GM23338 (cell line): ENCODE data around the gene LAGE3. TPM values are rescaled to one million over a fixed set of nuclear protein-coding genes. Genes with fewer than 3 reads are reported as not detected.

ENCODE experiments used
- ATAC-seq: fragments of 200-7000 bp; cut with Tn5 transposase; 3 replicates; pipeline ENCODE4 v1.9.1; 2020
- DNase-seq: peaks from one replicate; pipeline ENCODE4 v3.0.0-alpha.2; 2015; ENCODE audit warnings: low spot score
- H2AFZ ChIP-seq: fragments of 200-600 bp; sonication (generic); 2 replicates; pipeline ENCODE4 v1.8.0; 2016; ENCODE audit warnings: antibody characterized with exemption, mild to moderate bottlenecking, moderate library complexity
- H3F3A ChIP-seq: fragments of 200-600 bp; sonication (generic); replicated peaks from 2 replicates; pipeline ENCODE4 v1.8.0; 2017; ENCODE audit warnings: antibody characterized with exemption, mixed run types, low read depth
- H3K27ac ChIP-seq: fragments of 200-600 bp; sonication (generic); 2 replicates; pipeline ENCODE4 v1.6.1; 2016; ENCODE audit warnings: low read depth
- H3K27me3 ChIP-seq: fragments of 200-600 bp; sonication (generic); 2 replicates; pipeline ENCODE4 v1.8.0; 2016; ENCODE audit warnings: mild to moderate bottlenecking, mixed run types, moderate library complexity; ENCODE audit not compliant: insufficient read depth
- H3K36me3 ChIP-seq: fragments of 200-600 bp; sonication (generic); 2 replicates; pipeline ENCODE4 v1.8.0; 2016; ENCODE audit warnings: mild to moderate bottlenecking; ENCODE audit not compliant: insufficient read depth
- H3K4me1 ChIP-seq: fragments of 200-600 bp; sonication (generic); 2 replicates; pipeline ENCODE4 v1.8.0; 2016; ENCODE audit warnings: mild to moderate bottlenecking, moderate library complexity; ENCODE audit not compliant: insufficient read depth
- H3K4me2 ChIP-seq: fragments of 200-600 bp; sonication (generic); 2 replicates; pipeline ENCODE4 v1.7.1; 2017; ENCODE audit warnings: mixed run types
- H3K4me3 ChIP-seq: fragments of 200-600 bp; sonication (generic); 2 replicates; pipeline ENCODE4 v1.6.1; 2016; ENCODE audit warnings: mixed run types
- H3K79me2 ChIP-seq: fragments of 200-600 bp; sonication (generic); replicated peaks from 2 replicates; pipeline ENCODE4 v1.8.0; 2017; ENCODE audit warnings: mild to moderate bottlenecking; ENCODE audit not compliant: insufficient read depth
- H3K9me2 ChIP-seq: fragments of 200-600 bp; sonication (generic); 2 replicates; pipeline ENCODE4 v1.8.0; 2017; ENCODE audit not compliant: insufficient read depth
- H4K20me1 ChIP-seq: fragments of 200-600 bp; sonication (generic); replicated peaks from 2 replicates; pipeline ENCODE4 v1.8.0; 2017; ENCODE audit warnings: mild to moderate bottlenecking; ENCODE audit not compliant: insufficient read depth
- H3K27ac Mint-ChIP-seq: 2 replicates; pipeline ENCODE4 v1.8.0; 2020; ENCODE audit warnings: inconsistent platforms, mild to moderate bottlenecking, moderate library complexity, mixed read lengths
- H3K27me3 Mint-ChIP-seq: 3 replicates; pipeline ENCODE4 v1.8.0; 2022; ENCODE audit warnings: low read depth, mild to moderate bottlenecking, moderate library complexity, mixed read lengths, inconsistent platforms; ENCODE audit not compliant: insufficient read depth, poor library complexity
- H3K36me3 Mint-ChIP-seq: 3 replicates; pipeline ENCODE4 v1.8.0; 2021; ENCODE audit warnings: low read depth, mild to moderate bottlenecking, inconsistent platforms, moderate library complexity, mixed read lengths
- H3K4me1 Mint-ChIP-seq: 3 replicates; pipeline ENCODE4 v1.8.0; 2020; ENCODE audit warnings: mild to moderate bottlenecking, inconsistent platforms, mixed read lengths
- H3K4me3 Mint-ChIP-seq: 3 replicates; pipeline ENCODE4 v1.8.0; 2021; ENCODE audit warnings: moderate library complexity, mild to moderate bottlenecking, inconsistent platforms, mixed read lengths
- H3K9me3 Mint-ChIP-seq: 3 replicates; pipeline ENCODE4 v1.8.0; 2020; ENCODE audit warnings: moderate library complexity, mild to moderate bottlenecking, inconsistent platforms, mixed read lengths
- CREB1 ChIP-seq: fragments of 250-450 bp; sonication (Bioruptor Pico); IDR thresholded peaks from 2 replicates; pipeline ENCODE4 v1.5.0; 2020; ENCODE audit warnings: low read depth, mild to moderate bottlenecking, moderate library complexity
- CTCF ChIP-seq, 2 experiments: fragments of 200-600 bp in 1 of 2; sonication (generic) in 1 of 2; conservative IDR thresholded peaks; 2 replicates each; pipeline versions ENCODE4 v1.5.1 to v1.6.1; 2016 to 2017; ENCODE audit warnings: antibody characterized with exemption in 2 of 2, low read depth in 2 of 2, mild to moderate bottlenecking in 2 of 2, moderate library complexity in 1 of 2
- ETS1 ChIP-seq: IDR thresholded peaks from 2 replicates; pipeline ENCODE4 v1.6.1; 2016; ENCODE audit warnings: antibody characterized with exemption
- EZH2 ChIP-seq: fragments of 200-600 bp; sonication (generic); IDR thresholded peaks from one replicate; pipeline ENCODE4 v1.8.0; 2017; ENCODE audit warnings: antibody characterized with exemption, mild to moderate bottlenecking, low read depth; ENCODE audit not compliant: unreplicated experiment
- EZH2phosphoT487 ChIP-seq: fragments of 200-600 bp; sonication (generic); IDR thresholded peaks from one replicate; pipeline ENCODE4 v1.8.1; 2018; ENCODE audit warnings: antibody characterized with exemption; ENCODE audit not compliant: unreplicated experiment
- NANOG ChIP-seq: IDR thresholded peaks from 2 replicates; pipeline ENCODE4 v1.6.1; 2016; ENCODE audit warnings: antibody characterized with exemption, borderline replicate concordance
- STAT1 ChIP-seq: IDR thresholded peaks from one replicate; pipeline ENCODE4 v1.6.1; 2016; ENCODE audit warnings: antibody characterized with exemption; ENCODE audit not compliant: unreplicated experiment
- ZNF114 ChIP-seq: fragments of 250-450 bp; sonication (Bioruptor Pico); IDR thresholded peaks from 2 replicates; pipeline ENCODE4 v1.5.0; 2020; ENCODE audit warnings: mild to moderate bottlenecking, moderate library complexity
- ZNF462 ChIP-seq: fragments of 250-450 bp; sonication (Bioruptor Pico); IDR thresholded peaks from 2 replicates; pipeline ENCODE4 v1.5.0; 2020; ENCODE audit warnings: mild to moderate bottlenecking, moderate library complexity
- polyA plus RNA-seq: library from polyadenylated mRNA; unstranded; fragments of >200 nt; fragmentation: Nextera tagmentation; extraction: Ambion mirVana; gene quantifications from 2 replicates; pipeline ENCODE4 v1.2.1, GENCODE V29; 2016
- total RNA-seq: library from RNA; depleted of rRNA; stranded (reverse); fragments of >200 nt; shearing (Covaris generic); gene quantifications from 2 replicates; pipeline ENCODE4 v1.2.3, GENCODE V29; 2014

Gene LAGE3
- total and polyA plus RNA-seq, 2 experiments from 2014 or later, result 71.0 to 84.5 TPM

- TF ChIP-seq ETS1 (no peak), NANOG (no peak), CTCF (conservative IDR thresholded peaks at IDR 0.05; ENCODE audit: low read depth in 2 of 2) (no peak), ZNF114 (CRISPR knock-in tag) (no peak)
These were observed 32.7 kb upstream of the LAGE3 start (continued) for GRCh38 chrX:154511761-154512160.

GRCh38 chrX:154509455-154509854, 30.4 kb upstream of the LAGE3 start:
- Mint-ChIP-seq H3K4me1 (no peaks in the 10 kb centered on the region), H3K27ac (no peak overlapping the region), H3K27me3 (no peaks in the 10 kb centered on the region), H3K9me3 (no peaks in the 10 kb centered on the region), H3K36me3 (peaks cover 13% of the 10 kb centered on the region; the same call in 2 of the 3 replicates), H3K4me3 (no peak overlapping the region)
- no peak for ATAC-seq
- H3K4me2 ChIP-seq, result no peak overlapping the region
- no peaks in the 10 kb centered on the region for H3K36me3 ChIP-seq
- H3K27me3 ChIP-seq, result no peaks in the 10 kb centered on the region
- no peaks in the 10 kb centered on the region for H3K9me2 ChIP-seq
- no peaks in the 10 kb centered on the region for H3K79me2 ChIP-seq
- no peaks in the 10 kb centered on the region for H3K4me1 ChIP-seq
- no peak overlapping the region for H3K27ac ChIP-seq
- H3F3A ChIP-seq, result no peaks in the 10 kb centered on the region
- no peaks in the 10 kb centered on the region for H4K20me1 ChIP-seq
- no peak overlapping the region for H2AFZ ChIP-seq
- no peak overlapping the region for H3K4me3 ChIP-seq
- DNase-seq, result no peak
- TF ChIP-seq ETS1, result no peak
- no peak for TF ChIP-seq EZH2phosphoT487
- TF ChIP-seq STAT1, result no peak
- no peak for TF ChIP-seq EZH2
- no peak for TF ChIP-seq CREB1
- TF ChIP-seq ZNF114 (CRISPR knock-in tag), result no peak
- no peak for TF ChIP-seq ZNF462 (CRISPR knock-in tag)
- TF ChIP-seq NANOG, result no peak
- no peak for TF ChIP-seq CTCF (conservative IDR thresholded peaks at IDR 0.05; ENCODE audit: low read depth in 2 of 2)
